HCT116 (cell line): Measurements from ENCODE around the gene CDC42EP3.

Experiments used
- CTCF ChIP-seq, 3 experiments: fragments of 200-600 bp in 1 of 3; sonication (generic) in 1 of 3; IDR thresholded peaks in 2 of 3; conservative IDR thresholded peaks in 1 of 3; 2 replicates each; pipeline ENCODE4 v1.5.1; 2012 to 2017; ENCODE audit warnings: low read depth in 2 of 3, low read length in 2 of 3, antibody characterized with exemption in 1 of 3, borderline replicate concordance in 1 of 3, control low read depth in 1 of 3, mild to moderate bottlenecking in 1 of 3, mixed read lengths in 1 of 3, mixed run types in 1 of 3, moderate library complexity in 1 of 3; ENCODE audit not compliant: insufficient read depth in 1 of 3
- EGR1 ChIP-seq: IDR thresholded peaks from 2 replicates; pipeline ENCODE4 v1.6.1; 2012; ENCODE audit warnings: low read depth
- ELF1 ChIP-seq: IDR thresholded peaks from 2 replicates; pipeline ENCODE4 v1.6.1; 2012; ENCODE audit warnings: low read depth, borderline replicate concordance
- EZH2 ChIP-seq: fragments of 200-600 bp; sonication (generic); IDR thresholded peaks from 2 replicates; pipeline ENCODE4 v1.6.1; 2017; ENCODE audit warnings: antibody characterized with exemption, mixed run types
- EZH2phosphoT487 ChIP-seq: fragments of 200-600 bp; IDR thresholded peaks from 2 replicates; pipeline ENCODE4 v1.6.1; 2018; ENCODE audit warnings: antibody characterized with exemption, borderline replicate concordance
- JUND ChIP-seq: IDR thresholded peaks from 2 replicates; pipeline ENCODE4 v1.6.1; 2012
- POLR2A ChIP-seq: IDR thresholded peaks from 2 replicates; pipeline ENCODE4 v1.7.0; 2011; ENCODE audit warnings: borderline replicate concordance; ENCODE audit not compliant: insufficient read depth, insufficient read length; ENCODE audit errors: extremely low read depth
- POLR2AphosphoS5 ChIP-seq: IDR thresholded peaks from 2 replicates; pipeline ENCODE4 v1.6.1; 2011; ENCODE audit warnings: mild to moderate bottlenecking, low read depth, low read length, moderate library complexity
- RAD21 ChIP-seq: IDR thresholded peaks from 2 replicates; pipeline ENCODE4 v1.6.1; 2012; ENCODE audit warnings: low read depth, mild to moderate bottlenecking
- SIN3A ChIP-seq: IDR thresholded peaks from 2 replicates; pipeline ENCODE4 v1.6.1; 2012; ENCODE audit warnings: low read depth
- YY1 ChIP-seq: IDR thresholded peaks from 2 replicates; pipeline ENCODE4 v1.6.1; 2011; ENCODE audit warnings: low read length, low read depth, moderate library complexity, mild to moderate bottlenecking; ENCODE audit not compliant: insufficient replicate concordance; ENCODE audit errors: extremely low read depth
- ZFX ChIP-seq: fragments of 450-650 bp; IDR thresholded peaks from 2 replicates; pipeline ENCODE4 v1.6.1; 2017
- ZNF274 ChIP-seq: fragments of 200-500 bp; sonication (Bioruptor generic); IDR thresholded peaks from 2 replicates; pipeline ENCODE4 v1.6.1; 2014; ENCODE audit warnings: mild to moderate bottlenecking, low read depth, low read length, inconsistent platforms
- TF ChIP-seq, protein P1 (sequence below): IDR thresholded peaks from 2 replicates; pipeline ENCODE4 v1.6.1; 2012

GRCh38 chr2:37637190-37637860, 34.1 kb downstream of the CDC42EP3 start:
- TF ChIP-seq ZNF274 (no peak), CTCF (IDR thresholded peaks at IDR 0.05 in 2 of 3, conservative IDR thresholded peaks at IDR 0.05 in 1 of 3; ENCODE audit: borderline replicate concordance in 1 of 3, insufficient read depth in 1 of 3, low read depth in 2 of 3, low read length in 2 of 3) (no peak), JUND (no peak), POLR2AphosphoS5 (no peak), EZH2phosphoT487 (no peak), ELF1 (no peak), EZH2 (no peak), SIN3A (no peak), POLR2A (no peak), RAD21 (peak; percentile 36), EGR1 (no peak), YY1 (no peak), ZFX (no peak)
- TF ChIP-seq, protein P1, sequence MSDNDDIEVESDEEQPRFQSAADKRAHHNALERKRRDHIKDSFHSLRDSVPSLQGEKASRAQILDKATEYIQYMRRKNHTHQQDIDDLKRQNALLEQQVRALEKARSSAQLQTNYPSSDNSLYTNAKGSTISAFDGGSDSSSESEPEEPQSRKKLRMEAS, result no peak
